NCI-H1930 (cell line): ENCODE measurements around the gene COL18A1.
"Not testable (repeated sequence)": the region's sequence is repeated elsewhere in the genome, so short reads cannot be mapped to it uniquely, and the experiment has no call there.

Experiments used
- DNase-seq, 2 experiments: peaks; one replicate each; lab custom pipeline; 2025; lab: John Stamatoyannopoulos, UW

The COL18A1 gene

GRCh38 chr21:45441431-45442255, 36.7 kb downstream of the COL18A1 start:
- no peak for DNase-seq

GRCh38 chr21:45442276-45442675, 37.3 kb downstream of the COL18A1 start:
- DNase-seq: no peak

DNA sequence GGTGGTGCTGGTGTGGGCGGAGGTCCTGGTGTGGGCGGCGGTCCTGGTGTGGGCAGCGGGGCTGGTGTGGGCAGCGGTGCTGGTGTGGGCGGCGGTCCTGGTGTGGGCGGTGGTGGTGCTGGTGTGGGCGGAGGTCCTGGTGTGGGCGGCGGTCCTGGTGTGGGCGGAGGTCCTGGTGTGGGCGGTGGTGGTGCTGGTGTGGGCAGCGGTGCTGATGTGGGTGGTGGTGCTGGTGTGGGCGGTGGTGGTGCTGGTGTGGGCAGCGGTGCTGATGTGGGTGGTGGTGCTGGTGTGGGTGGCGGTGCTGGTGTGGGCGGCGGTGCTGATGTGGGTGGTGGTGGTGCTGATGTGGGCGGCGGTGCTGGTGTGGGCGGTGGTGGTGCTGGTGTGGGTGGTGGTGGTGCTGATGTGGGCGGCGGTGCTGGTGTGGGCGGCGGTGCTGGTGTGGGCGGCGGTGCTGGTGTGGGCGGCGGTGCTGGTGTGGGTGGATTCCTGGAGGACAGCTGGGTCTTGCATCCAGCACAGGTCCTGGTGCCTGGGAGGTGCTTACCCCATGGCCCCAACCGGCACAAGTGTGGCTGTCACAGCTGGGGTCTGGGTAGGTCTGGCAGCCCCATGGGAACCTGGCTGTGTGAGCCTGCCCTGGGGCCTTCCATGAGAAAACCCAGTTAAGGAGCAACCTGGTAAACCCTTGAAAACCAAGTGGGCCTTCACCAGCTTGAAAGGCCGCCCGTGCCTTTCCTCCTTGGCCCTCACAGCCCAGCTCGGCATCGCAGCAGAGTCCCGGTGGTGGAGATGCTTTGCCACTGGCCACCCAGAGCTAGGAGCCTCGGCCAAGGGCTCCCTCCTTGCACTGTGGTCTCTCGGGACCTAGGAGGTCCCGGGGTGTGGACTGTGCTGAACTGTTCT, 38.0 kb downstream of the COL18A1 start:
- DNase-seq: not testable (repeated sequence)

GRCh38 chr21:45443595-45444181, 38.7 kb downstream of the COL18A1 start:
- DNase-seq: no peak

DNA sequence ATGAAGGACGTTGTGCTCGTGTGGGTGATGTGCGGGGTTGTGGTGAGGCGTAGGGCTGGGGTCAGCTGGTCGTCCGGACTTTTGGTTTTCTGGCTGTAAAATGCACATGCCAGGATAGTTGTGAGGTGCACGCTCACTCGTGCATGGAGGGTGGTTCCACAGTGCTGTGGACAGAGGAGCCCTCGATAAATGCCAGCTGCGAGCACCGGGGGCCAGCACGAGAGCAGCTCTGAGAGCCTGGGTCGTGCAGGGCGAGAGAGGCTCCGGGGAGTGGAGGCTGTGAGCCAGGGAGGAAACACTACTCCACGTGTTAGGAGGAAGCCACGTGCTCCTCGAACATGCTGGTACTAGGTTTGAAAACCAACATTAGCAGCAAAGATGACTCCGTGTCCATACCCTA, 39.4 kb downstream of the COL18A1 start:
- no peak for DNase-seq

DNA sequence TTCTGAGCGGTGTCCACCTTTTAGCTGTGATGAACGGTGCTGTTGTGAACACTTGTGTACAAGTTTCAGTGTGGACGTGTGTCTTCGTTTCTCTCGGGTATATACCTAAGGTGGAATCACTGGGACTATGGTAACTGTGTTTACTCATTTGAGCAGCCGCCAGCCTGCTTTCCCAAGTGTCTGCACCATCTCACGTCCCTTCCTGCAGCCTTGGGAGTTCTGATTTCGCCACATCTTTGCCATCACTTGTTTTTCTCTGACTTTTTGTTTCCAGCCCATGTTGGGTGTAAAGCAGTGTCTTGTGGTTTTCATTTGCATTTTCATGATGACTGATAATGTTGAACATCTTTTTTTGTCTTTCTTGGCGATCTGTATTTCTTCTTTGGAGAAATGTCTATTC, 40.4 kb downstream of the COL18A1 start:
- DNase-seq: no peak

DNA sequence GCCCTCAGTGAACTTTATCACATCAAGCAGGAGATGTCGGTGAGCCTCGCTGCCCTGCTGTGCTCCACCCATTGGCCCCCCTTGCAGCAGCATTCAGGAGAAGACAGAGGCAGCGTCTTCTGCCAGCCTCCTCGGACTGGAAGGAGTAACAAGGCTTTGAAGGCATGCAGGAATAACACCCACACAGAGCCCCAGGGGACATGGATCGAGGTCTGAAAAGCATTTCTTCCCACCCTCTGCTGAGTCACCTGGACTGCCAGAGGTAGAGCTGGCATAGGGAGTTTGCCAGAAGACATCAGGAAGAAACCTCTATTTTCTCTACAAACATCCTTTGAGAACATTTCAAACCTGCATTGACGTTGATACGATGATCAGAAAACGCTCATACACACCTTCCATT, 42.9 kb downstream of the COL18A1 start:
- no peak for DNase-seq

- DNase-seq: no peak
Observed at GRCh38 chr21:45448283-45448809, 43.4 kb downstream of the COL18A1 start.

- no peak for DNase-seq
Observed at GRCh38 chr21:45448810-45449657, 44.1 kb downstream of the COL18A1 start.

- no peak for DNase-seq
Observed at GRCh38 chr21:45449658-45450422, 44.9 kb downstream of the COL18A1 start.

- DNase-seq: no peak
Observed at GRCh38 chr21:45450423-45451090, 45.6 kb downstream of the COL18A1 start.

- no peak for DNase-seq
Observed at GRCh38 chr21:45451091-45451740, 46.3 kb downstream of the COL18A1 start.

DNA sequence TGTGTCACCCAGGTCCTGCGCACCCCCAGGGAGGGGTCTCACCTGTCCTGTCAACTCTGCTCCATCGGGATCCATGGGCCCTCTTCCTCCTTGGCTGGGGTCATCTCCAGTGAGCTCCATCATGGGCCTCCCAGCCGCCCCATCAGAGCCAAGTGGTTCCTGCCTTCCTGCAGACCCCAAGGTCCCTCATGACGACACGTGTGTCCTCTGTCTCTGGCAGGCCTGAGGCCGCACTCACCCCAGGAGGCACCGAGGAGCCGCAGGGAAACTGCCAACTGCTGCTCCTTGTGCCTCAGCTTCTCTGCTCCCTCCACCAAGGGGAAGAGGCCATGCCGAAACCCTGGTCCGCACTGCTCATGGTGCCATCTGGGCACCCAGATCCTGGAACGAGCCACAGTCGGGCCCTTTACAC, 46.8 kb downstream of the COL18A1 start:
- no peak for DNase-seq

- no peak for DNase-seq
Observed at GRCh38 chr21:45452696-45453307, 47.8 kb downstream of the COL18A1 start.

DNA sequence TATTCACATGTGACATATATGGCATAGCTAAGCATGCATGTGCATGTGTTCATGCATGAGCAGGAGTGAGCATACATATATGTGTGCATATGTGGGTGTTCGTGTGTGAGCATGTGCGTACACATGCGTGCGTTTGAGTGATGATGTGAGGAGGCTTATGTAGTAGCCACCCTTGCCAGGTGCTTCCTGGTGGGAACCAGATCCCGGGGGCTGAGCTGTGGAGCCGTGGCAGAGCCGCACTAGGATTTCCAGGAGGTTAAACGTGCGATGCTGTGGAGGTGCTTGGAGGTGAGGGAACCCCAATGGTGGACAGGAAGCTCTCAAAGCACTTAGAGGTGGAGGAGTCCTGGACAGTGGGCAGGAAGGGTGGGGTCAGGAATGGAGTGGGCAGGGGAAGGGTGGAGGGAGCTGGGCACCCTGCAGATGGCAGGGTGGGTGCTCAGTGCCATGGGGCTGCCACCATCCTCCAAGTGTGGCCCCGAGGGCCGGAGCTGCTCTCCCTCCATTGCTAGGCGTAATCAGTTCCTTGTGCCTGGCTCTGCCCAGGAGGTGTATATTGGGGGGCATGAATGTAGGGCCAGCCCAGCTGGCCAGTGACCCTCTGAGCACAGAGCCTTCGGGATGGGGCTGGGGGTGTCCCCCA, 48.5 kb downstream of the COL18A1 start:
- no peak for DNase-seq

- DNase-seq: no peak
Observed at GRCh38 chr21:45454060-45454925, 49.3 kb downstream of the COL18A1 start.

GRCh38 chr21:45454926-45455673, 50.1 kb downstream of the COL18A1 start:
- no peak for DNase-seq
